Effector CD4-positive, alpha-beta T cell (primary cell): ENCODE results near the gene TRIM67. TPM values are rescaled to one million over a fixed set of nuclear protein-coding genes. Genes with fewer than 3 reads are reported as not detected.
"Not testable (repeated sequence)": the region's sequence is repeated elsewhere in the genome, so short reads cannot be mapped to it uniquely, and the experiment has no call there.

ENCODE experiments used
- DNase-seq: peaks from one replicate; pipeline ENCODE4 v3.0.0-alpha.2; 2020
- total RNA-seq: gene quantifications from one replicate; lab custom pipeline; 2026; lab: John Stamatoyannopoulos, UW

TRIM67 gene
- not detected for total RNA-seq

DNA sequence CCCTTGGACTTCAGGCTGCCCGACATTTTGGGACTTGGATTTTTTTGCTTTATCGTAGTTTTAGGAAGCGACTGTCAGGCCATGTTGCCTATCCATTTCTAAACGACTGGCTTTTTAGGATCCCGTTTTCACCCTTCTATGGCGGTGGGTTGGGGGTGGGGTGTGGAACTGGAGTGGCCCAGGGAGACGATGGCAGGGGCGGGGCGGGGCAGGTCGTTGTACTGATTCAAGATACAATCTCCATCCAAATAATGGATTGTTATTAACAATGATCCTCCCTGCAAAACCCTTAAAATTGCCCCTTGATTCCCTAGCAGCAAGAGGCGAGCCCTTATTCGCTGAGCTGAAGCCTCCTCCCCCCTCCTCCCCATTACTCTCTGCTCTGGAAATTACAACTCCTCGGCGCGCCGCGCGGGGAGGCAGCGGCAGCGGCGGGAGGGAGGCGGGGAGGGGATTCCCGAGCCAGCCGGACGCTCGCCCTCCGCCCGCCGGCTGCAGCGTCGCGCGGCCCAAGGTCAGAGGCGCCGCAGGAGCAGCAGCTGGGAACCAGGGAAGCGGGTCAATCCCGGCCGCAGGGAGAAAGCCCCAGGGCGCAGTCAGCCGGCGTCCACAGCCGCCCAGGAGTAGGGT, at the start of gene TRIM67:
Gene TRIM67, plus strand, starts transcription at position 392 of the 630 bp plus-strand sequence. CDS start 912 bp downstream, outside the sequence.
- DNase-seq = no peak

DNA sequence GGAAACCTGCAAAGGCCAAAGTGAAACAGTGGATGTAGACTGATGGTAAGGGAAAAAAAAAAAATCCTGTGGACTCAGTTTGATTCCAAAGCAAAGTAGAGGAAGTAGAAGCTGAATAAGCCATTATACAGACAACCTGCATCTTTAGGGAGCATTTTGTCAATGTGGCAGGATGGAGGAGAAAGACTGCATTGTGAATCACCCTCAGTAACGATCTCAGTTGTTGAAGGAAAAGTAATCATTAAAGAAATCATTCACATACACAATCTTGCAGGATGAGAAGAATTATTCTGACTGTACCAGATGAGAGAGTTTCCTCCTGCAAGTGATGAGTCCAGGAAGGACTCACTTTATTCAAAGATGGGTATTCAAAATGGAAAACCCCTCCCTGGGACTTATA, 45.1 kb upstream of the TRIM67 start:
- no peak for DNase-seq

DNA sequence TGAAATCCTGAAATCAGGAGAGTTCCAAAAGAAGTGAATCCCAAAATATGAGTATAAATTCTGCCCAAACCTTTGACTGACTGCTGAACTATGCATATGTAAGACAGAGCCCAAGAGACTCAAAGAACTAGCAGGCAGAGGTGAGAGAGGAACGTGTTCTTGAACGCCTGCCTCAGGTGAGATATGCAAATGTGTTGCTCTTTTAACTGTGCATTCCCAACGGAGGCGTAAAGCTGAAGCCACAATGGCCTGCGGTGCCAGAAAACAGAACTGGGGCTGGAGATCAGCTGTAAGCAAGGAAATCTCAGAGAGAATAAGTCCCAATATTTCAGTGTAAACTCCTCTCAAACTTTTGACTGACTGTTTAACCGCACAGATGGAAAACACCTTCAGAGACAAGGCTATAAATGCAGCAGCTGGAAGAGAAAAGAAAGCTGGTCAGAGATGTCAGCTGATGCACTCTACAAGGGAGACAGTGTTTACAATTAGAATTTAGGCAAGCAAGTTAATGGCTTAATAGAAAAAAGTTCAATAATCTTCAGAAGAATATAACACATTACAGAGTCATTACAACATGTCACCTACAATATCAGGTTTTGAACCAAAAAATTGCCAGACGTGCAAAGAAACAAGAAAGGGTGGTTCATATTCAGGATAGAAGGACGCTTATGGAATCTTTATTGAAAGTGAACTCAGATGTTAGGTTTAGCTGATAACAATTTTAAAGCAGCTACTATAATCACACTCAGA, 43.0 kb upstream of the TRIM67 start:
- DNase-seq = no peak

DNA sequence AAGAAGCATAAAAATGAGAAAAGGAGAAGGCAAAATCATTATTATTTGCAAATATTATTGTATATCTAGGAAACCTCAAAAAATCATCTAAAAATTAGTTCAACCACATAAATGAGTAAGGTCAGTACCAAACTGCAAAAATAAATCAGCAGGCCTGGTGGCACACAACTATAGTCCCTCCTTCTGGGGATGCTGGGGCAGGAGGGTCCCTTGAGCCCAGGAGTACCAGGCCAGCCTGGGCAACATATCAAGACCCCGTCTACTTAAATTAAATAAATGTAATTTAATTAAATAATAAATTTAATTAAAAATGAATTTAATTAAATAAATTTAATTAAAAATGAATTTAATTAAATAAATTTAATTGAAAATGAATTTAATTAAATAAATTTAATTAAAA, 40.3 kb upstream of the TRIM67 start:
- no peak for DNase-seq

DNA sequence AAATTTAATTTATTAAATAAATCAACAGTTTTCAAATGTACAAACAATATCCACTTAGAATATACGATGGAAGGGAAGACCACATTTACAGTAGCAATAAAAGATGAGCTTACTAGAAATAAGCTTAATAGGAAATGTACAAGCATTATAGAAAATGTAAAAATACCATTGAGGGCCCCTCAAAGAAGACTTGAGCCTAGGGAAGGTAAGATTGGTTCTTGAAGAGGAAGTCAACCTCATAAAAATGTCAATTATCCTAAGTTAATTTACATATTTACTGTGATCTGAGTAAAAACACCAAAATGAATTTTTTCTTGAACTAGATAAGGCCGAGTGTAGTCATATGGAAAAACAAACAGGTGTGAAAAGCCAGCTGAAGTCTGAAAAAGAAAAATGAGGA, 39.7 kb upstream of the TRIM67 start:
- DNase-seq = no peak

DNA sequence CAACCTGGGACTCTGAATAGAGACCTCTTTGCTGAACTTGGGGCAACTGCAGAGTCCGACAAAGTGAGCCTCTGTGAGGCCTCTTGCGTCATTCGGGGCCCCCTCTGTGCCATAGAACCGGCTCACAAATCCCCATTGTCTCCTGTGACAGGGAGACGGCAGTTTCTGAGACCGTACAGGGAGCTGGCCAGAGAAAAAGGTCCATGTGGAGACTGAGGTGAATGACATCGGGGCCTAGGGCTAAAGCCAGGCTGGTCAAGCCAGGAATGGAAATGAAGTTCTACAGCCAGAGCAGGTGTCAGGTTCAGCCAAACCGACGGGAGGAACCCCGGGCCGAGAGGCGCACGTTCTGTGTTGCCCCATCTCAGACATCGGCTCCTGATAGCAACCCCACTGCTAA, 37.1 kb upstream of the TRIM67 start:
- DNase-seq = no peak

DNA sequence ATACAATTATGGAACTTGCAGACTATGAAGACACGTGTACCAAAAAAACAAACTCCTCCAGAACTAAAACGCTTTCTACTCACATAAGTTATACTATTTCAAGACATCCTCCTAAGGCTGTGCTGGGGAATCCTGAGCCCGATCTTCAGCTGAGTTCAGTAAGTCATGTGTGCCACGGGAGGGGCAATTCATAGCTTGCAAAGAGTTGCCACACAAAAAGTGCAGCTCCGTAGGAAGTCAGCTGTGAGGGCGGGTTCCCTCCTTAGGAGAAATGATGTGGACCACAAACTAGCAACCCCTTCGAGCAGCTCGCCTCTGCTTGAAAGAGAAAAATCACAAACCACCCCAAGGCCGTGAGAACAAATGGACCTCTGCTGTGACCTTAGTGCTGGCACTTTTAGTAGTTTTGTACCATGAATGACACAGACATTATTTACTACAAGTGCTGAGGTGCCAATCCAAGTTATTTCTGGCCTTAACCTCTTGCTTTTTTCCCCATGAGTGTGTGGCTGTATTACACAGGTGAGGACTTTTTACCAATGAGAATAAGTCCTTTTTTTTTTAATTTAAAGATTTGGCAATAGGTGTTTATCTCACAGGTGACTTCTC, 35.8 kb upstream of the TRIM67 start:
- no peak for DNase-seq

DNA sequence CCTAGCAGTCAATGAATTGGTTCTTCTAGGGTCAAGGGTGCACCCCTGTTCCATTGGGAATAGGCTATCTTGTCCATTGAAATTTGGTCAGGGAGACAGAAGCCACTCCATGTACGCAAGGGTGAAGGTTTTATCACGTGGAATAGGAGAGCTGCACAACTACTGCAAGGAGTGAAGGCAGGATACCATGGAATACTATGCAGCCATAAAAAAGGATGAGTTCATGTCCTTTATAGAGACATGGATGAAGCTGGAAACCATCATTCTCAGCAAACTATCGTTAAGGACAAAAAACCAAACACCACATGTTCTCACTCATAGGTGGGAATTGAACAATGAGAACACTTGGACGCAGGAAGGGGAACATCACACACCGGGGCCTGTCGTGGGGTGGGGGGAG, 34.8 kb upstream of the TRIM67 start:
- not testable (repeated sequence) for DNase-seq

DNA sequence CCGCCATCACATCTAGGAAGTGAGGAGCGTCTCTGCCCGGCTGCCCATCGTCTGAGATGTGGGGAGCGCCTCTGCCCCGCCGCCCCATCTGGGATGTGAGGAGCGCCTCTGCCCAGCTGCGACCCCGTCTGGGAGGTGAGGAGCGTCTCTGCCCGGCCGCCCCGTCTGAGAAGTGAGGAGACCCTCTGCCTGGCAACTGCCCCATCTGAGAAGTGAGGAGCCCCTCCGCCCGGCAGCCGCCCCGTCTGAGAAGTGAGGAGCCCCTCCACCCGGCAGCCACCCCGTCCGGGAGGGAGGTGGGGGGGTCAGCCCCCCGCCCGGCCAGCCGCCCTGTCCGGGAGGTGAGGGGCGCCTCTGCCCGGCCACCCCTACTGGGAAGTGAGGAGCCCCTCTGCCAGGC, 33.4 kb upstream of the TRIM67 start:
- not testable (repeated sequence) for DNase-seq

DNA sequence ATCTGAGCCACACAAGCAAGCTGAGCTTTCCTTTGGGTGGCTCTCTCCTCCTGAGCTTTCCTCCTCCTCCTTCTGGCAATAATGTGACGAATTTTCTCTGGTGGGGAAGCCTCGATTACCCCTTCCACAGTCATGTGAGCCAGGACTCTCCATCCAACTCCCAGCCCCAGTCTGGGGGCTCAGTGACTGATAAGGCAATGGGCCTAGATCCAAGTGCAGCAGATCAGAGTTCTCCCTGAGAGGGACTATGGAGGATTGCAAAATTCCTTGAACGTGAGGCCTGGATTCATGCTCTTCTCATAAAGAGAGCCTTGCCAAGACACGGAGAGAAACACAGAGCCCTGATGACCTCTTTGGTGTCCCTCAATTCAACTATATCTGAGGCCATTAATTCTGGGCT, 31.3 kb upstream of the TRIM67 start:
- DNase-seq = no peak

DNA sequence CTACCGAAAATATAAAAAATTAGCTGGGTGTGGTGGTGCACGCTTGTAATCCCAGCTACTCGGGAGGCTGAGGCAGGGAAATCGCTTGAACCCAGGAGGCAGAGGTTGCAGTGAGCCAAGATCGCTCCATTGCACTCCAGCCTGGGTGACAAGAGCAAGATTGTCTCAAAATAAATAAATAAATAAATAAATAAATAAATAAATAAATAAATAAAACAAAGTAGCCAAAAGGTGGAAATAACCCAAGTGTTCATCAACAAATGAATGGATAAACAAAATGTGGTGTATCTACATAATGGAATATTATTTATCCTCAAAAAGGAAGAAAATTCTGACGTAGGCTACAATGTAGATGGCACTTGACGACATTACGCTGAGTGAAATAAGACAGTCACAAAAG, 29.3 kb upstream of the TRIM67 start:
- DNase-seq = not testable (repeated sequence)

DNA sequence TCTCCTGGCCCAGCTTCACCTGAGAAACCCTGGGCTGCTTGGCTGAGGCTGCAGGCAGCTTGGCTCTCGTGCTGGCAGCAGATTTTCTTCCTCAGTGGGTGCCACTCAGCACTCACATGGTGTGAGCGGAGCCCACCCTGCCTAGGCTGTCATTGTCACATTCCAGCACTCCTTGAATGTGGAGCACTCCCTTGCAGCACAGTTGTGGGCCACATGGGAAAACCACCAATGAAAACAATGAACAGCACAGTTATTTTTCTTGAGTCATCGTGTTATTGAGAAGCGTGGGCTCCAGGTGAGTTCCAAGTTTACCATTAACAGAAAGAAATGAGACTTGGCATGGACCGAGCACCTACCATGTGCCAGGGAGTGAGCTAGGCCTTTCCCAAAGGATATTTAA, 27.2 kb upstream of the TRIM67 start:
- no peak for DNase-seq

DNA sequence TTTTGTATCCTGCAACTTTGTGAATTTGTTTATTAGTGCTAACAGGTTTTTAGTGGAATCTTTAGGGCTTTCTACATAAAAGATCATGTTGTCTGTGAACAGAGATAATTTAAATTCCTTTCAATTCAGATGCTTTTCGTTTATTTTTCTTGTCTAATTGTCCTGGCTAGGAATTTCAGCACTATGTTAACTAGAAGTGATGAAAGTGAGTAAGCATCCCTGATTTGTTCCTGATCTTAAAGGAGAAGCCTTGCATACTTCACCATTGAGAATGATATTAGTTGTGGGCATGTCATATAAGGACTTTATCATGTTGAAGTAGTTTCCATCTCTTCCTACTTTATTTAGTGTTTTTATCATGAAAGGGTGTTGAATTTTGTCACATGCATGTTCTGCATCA, 23.6 kb upstream of the TRIM67 start:
- no peak for DNase-seq

DNA sequence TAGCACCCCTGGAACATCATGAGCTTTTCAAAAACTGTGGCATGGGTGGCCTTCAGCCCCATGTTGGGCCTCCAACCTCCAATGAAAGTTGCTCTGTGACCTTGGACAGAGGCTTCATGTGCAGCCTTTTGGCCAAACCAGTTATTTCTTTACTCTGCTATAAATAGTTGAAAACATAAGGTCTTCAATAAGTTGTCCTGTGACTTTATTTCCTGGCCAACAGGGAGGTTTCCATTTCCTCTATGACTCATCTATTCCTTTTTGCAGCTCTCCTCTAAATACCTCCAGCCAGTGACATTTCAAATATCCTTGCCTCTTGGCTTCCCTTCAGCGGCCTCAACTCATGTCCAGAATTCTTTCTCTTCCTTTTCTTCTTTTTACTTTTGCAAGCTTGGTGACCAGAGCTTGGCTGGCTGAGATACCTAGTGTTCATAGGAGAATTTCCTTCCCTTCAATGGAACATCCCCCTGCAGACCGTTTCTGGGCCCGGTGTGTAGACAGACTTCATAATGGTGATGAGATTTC, 22.7 kb upstream of the TRIM67 start:
- DNase-seq = no peak

DNA sequence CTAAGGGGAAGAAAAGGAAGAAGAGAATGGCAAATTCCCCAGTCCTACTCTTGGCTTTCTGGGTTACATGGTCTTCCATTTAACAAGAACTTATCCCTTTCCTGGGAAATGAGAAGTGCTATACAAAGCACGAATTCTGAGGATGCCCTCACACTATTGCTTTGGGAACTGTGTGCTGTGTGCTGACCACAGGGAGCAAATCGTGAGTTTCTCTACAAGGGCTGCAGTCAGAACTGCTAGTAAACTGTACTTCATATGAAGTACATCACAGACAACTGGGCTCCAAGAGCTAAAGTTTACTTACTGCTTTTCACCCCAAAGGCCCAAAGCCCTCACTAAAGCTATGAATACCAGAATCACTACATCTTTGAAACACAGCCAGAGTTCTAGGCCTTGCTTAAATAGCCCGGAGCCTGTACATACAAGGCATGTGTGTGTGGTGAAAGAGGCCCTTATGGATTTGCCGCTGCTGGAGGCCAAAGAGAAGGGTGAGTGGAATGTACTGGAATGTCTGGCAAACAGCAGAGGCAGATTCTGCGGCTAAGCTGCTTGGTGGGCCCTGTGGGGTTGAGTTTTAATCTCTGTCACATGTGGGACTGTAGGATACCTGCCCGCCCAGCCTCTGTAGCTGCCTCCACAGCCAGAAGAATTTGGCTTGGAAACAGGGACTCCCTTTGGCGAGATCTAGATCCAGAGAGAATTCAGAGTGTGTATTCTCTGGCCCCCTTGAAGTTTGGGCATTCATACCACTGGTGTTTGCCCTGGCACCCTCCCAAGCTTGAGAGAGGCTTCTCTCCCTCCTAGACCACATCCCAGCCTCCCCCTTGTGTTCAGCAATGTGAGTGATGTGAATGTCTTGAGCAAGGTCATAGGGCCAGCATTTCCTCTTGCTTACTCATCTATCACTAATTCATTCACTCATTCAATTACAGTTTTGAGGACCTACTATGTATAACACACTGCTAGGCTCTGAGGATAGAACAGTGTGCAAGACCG, 21.9 kb upstream of the TRIM67 start:
- DNase-seq = no peak

DNA sequence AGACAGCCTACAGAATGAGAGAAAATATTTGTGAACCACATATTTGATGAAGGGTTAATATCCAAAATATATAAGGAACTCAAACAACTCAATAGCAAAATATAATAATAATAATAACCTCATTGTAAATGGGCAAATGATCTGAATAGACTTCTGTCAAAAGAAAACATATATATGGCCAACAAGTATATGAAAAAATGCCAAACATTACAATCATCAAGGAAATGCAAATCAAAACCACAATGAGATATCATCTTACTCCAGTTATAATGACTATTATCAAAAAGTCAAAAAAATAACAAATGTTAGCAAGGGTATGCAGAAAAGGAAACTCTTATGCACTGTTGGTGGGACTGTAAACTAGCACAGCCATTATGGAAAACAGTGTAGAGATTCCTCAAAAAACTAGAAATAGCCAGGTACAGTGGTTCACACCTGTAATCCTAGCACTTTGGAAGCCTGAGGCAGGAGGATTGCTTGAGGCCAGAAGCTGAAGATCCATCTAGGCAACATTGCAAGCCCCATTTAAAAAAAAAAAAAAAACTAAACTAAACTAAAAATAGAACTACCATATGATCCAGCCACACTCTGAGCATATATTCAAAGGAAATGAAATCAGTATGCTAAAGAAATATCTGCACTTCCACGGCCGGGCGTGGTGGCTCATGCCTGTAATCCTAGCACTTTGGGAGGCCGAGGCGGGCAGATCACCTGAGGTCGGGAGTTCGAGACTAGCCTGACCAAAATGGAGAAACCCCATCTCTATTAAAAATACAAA, 17.3 kb upstream of the TRIM67 start:
- no peak for DNase-seq

DNA sequence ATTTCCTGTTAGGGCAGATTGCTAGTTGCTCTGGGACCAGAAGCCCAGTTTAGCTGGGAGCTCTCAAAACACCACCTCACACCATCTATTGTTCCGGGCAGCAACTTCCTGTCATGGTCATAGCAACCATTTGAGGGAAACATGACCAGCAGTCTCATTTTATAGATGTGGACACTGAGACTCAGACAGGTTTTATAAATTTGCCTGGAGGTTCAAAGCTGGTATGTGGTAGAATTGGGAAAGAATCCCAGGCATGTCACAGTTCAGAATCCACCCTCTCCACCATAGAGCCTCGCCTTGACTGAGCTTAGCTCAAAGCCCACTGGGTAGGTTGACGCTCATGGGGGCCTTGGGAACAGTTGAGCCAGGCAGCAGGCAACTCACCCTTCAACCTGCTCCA, 14.0 kb upstream of the TRIM67 start:
- DNase-seq = no peak

DNA sequence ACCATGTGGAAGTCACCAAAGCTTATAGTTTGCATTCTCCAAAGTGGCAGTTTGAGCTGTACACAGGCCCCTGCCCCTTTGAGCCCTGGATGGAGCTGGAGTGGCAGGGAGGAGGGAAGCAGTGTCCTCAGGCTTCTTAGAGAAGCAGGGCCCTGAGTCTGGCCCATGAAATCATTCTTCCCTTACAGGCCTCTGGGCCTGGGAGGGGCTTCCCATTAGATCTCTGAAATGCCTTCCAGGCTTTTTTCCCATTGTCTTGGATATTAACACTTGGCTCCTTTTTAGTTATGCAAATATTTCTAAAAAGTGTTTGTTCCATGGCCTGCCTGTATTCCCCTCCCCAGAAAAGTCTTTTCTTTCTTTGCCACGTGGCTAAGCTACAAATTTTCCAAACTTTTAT, 10.0 kb upstream of the TRIM67 start:
- no peak for DNase-seq

DNA sequence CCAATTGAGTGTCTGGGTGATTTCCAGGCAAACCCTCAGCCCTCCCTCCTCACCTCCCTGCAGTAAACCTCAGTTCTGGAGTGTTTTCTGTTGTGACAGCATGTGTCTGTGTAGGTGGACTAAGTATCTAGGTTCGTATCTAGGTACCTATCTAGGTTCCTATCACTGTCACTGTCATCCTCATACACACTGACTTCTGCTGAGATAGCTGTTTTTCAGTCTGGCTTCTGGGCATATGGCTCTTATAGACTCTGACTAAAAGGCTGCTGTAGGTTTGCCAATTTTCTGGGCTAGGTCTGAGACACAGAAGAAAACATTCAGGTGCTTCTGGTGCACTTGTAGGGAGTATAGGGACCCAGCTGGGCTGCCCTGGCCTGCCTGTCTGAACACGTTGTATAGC, 8.1 kb upstream of the TRIM67 start:
- no peak for DNase-seq

DNA sequence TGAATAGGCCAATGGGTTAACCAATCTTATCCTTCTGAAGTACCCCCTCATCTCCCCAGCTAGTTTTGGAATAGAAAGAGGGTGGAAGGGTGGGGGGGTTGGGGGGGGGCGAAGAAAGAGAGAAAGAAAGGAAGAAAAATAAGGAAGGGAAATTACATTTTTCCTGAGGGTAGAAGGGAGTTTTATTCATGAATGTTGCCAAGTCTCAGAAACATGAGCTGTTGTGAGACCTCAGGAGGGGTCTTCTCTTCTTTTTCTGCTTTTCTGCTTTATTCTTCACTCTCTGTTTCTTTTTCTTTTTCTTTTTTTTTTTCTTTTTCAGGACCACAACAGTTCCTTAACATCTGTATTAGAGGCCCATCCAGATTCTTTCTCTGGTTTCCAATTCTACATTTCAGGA, 6.0 kb upstream of the TRIM67 start:
- no peak for DNase-seq

DNA sequence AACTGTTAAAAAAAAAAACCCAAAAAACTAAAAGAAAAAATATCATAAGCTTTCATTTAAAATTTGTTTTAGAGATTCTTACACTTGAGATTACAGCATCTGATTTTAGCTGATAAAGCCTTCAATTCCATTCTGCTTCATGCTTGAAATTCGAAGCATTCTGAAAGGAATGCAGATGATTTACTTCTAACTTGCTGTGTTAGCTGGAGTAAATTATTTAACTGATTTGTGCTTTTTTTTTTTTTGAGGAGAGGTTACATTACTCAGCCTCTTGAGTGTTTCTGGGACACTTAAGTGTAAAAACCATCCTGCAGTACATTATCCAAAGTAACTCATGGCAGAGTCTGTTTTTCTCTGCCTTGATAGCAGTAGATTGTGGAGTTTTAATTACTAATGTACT, 4.5 kb upstream of the TRIM67 start:
- DNase-seq = no peak

DNA sequence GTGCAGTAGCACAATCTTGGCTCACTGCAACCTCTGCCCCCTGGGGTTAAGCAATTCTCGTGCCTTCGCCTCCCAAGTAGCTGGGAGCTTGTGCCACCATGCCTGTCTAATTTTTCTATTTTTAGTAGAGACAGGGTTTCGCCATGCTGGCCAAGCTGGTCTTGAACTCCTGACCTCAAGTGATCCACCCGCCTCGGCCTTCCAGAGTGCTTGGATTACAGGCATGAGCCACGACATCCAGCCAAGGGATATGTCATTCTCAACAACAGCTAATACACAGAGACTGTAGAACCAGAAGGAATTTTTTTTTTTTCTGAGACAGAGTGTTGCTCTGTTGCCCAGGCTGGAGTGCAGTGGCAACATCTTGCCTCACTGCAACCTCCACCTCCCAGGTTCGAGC, 3.7 kb upstream of the TRIM67 start:
- not testable (repeated sequence) for DNase-seq
